GM10248 (cell line): ENCODE data around the gene RYR3.

Source experiments
- CTCF ChIA-PET: fragments of 300-600 bp; sonication (Branson Sonifier 250); formaldehyde crosslinking; extraction: SDS; loops from one replicate; lab custom pipeline; 2021; ENCODE audit warnings: antibody characterized with exemption; lab: Yijun Ruan, JAX
- POLR2A ChIA-PET: fragments of 350-650 bp; sonication (Branson Sonifier 250); formaldehyde crosslinking; extraction: SDS; loops from one replicate; lab custom pipeline; 2020; ENCODE audit warnings: antibody characterized with exemption; lab: Yijun Ruan, JAX
- DNase-seq: peaks from one replicate; pipeline ENCODE4 v3.0.0; 2012; ENCODE audit errors: extremely low spot score
- TF ChIP-seq, protein P1 (sequence below): IDR thresholded peaks from 2 replicates; pipeline ENCODE4 v1.5.1; 2012; ENCODE audit warnings: mild to moderate bottlenecking, low read depth; ENCODE audit errors: extremely low read depth, missing control alignments, control extremely low read depth

RYR3 gene

DNA sequence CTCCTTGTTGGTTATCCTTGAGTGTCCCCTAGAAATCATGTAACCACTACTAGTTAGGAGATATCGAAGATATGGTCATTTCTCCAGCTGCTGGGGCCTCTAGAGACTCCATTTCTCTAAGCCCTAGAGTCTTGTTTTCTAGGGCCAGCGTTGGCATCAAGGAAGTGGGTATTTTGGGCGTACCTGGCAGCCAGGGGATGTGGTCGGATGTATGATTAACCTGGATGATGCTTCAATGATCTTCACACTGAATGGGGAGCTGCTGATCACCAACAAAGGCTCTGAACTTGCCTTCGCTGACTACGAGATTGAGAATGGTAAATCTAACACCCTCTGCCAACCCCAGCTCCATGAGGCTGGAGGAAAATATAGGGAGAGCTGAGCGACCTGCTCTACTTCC lies 325.5 kb downstream of the RYR3 start:
- ChIA-PET CTCF (interaction anchor here (0.9 to 1.2 kb wide), 4 partner anchors 12 to 46 kb away, joined by 3 read pairs; no protein-coding TSS in a partner anchor), POLR2A (no interaction called here)

DNA sequence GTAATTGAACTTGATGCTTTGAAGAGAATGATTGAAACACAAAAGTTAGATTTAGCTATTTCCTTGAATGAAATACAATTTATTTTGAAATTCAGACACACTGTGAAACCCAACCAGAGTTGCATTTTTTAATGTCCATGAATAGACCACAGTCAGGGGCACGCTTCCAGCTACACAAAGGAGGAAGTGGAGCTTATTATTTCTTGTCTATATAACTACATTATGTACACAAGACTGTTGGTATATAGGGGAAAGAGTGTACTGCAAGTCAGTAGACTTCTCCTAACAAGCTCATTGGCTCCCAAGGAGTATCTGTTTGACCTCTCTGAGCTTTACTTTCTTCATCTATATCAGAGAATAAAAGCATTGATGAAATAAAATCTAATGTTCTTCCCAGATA lies 326.2 kb downstream of the RYR3 start:
- ChIA-PET CTCF (interaction anchor here (0.9 to 1.2 kb wide), 5 partner anchors 12 to 45 kb away, joined by 3 read pairs; no protein-coding TSS in a partner anchor), POLR2A (no interaction called here)
- DNase-seq, result no peak
- TF ChIP-seq, protein P1, sequence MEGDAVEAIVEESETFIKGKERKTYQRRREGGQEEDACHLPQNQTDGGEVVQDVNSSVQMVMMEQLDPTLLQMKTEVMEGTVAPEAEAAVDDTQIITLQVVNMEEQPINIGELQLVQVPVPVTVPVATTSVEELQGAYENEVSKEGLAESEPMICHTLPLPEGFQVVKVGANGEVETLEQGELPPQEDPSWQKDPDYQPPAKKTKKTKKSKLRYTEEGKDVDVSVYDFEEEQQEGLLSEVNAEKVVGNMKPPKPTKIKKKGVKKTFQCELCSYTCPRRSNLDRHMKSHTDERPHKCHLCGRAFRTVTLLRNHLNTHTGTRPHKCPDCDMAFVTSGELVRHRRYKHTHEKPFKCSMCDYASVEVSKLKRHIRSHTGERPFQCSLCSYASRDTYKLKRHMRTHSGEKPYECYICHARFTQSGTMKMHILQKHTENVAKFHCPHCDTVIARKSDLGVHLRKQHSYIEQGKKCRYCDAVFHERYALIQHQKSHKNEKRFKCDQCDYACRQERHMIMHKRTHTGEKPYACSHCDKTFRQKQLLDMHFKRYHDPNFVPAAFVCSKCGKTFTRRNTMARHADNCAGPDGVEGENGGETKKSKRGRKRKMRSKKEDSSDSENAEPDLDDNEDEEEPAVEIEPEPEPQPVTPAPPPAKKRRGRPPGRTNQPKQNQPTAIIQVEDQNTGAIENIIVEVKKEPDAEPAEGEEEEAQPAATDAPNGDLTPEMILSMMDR, result no peak

More for the DNA sequence above, 325.5 kb downstream of the RYR3 start:
- no peak for DNase-seq
- TF ChIP-seq, protein P1, result no peak

DNA sequence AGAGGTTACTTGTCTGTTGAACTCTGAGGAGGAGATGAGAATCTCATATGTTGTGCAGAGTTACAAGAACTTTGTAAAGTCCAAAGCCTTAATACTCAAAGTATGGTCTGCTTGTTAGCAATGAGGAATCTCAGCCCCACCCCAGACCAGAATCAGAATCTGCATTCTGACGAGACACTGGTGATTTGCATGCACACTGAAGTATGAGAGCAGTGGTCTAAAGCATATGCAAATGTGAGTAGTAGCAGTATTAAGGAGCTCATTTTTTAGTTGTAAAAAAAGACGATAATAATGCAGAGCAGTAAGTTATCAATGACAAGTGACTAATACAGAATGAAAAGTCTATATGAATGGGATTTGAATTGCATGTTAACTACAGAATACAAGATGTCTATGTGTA lies 327.7 kb downstream of the RYR3 start:
- DNase-seq, result no peak
- POLR2A ChIA-PET, result no interaction called here
- CTCF ChIA-PET, result no interaction called here
- TF ChIP-seq, protein P1, result no peak

DNA sequence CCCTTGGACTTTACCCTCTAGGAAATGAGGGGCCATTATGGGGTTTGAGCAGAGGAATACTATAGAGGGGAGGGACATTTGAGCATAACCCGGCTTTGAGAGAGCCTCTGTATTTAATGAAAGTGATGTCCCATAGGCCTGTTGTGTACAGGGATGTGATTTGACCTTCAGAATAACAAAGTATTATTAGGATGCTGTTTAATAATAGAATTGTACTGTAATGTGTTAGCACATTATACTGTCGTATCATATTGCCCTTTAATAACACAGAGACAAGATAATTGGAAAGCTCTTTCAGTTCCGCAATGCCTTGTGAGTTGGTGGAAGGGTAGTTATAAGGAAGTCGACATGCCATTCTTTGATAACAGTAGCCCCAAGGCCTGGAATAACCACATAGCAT lies 328.3 kb downstream of the RYR3 start:
- ChIA-PET POLR2A (no interaction called here), CTCF (interaction anchor here (0.7 kb wide), 1 partner anchor 61 kb away, joined by 3 read pairs; no protein-coding TSS in a partner anchor)
- TF ChIP-seq, protein P1, result no peak
- no peak for DNase-seq

DNA sequence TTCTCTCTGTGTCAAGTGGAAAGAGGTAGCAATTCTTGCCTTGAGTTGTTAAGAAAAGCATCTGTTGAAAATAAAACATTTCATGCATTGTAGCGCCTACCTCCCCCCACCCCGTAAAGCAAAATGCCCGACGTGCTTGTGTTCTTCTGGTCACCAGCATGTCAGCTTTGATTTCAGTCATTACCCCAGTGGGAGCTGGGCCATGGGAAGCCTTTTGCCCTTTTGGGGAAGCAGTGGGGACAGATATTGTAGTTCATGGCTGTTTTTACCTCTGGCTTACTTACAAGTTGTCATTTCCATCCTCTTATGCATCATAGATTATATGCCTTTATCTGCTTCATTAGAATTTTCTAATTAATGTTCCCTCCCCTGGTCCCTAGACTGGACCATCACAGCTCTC lies 328.7 kb downstream of the RYR3 start:
- CTCF ChIA-PET, result interaction anchor here (0.7 kb wide), 1 partner anchor 61 kb away, joined by 3 read pairs; no protein-coding TSS in a partner anchor
- TF ChIP-seq, protein P1, result no peak
- POLR2A ChIA-PET, result no interaction called here
- no peak for DNase-seq

DNA sequence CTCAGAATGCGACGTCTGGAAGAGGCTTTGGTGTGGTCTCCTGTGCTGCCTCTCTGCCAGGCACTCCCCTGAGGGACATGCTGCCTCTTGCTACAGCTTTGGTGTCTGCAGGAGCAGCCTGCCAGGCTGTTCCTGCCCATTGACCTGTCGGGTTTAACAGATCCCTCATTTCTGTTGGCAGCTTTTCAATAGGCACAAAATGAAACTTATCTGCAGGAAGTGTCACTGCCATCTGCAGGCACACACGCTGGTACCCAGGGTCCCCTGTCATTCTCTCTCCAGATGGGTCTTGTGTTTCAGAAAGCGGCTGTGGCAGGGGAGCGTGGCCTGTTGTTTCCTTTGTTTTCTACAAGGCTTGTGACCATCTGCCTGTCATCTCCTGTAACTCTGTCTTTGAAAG lies 329.2 kb downstream of the RYR3 start:
- DNase-seq, result no peak
- CTCF ChIA-PET, result no interaction called here
- POLR2A ChIA-PET, result no interaction called here
- TF ChIP-seq, protein P1, result no peak
